ENCODE data around the gene ERAS.

DNA sequence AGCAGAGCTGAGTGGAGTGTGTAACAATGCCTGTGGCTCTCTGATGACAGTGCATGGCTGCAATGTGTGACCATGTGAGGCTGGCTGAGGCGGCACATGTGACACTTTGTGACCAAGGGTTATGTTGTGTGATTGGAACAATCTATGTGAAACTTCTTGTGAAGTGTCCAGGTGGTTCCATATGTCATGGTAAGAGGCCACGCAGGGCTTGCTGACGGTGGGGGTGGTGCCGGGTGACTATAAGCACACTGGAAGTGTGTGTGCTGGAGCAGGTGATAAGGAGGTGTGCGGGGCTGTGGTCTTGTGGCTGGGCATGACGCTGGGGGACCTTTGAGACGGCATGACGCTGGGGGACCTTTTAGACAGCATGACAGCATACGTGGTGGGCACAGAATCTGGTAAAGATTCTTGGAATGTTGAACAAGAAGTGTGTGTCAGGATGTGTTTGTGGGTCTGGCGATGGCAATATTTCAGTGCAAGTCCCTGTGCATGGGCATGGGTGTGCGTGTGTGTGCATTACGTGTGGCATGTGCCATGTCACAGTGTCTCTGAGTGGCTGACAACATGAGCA lies 31.9 kb upstream of the ERAS start:
- TF ChIP-seq, protein P1, sequence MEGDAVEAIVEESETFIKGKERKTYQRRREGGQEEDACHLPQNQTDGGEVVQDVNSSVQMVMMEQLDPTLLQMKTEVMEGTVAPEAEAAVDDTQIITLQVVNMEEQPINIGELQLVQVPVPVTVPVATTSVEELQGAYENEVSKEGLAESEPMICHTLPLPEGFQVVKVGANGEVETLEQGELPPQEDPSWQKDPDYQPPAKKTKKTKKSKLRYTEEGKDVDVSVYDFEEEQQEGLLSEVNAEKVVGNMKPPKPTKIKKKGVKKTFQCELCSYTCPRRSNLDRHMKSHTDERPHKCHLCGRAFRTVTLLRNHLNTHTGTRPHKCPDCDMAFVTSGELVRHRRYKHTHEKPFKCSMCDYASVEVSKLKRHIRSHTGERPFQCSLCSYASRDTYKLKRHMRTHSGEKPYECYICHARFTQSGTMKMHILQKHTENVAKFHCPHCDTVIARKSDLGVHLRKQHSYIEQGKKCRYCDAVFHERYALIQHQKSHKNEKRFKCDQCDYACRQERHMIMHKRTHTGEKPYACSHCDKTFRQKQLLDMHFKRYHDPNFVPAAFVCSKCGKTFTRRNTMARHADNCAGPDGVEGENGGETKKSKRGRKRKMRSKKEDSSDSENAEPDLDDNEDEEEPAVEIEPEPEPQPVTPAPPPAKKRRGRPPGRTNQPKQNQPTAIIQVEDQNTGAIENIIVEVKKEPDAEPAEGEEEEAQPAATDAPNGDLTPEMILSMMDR (IDR thresholded peaks at IDR 0.05): no peak
- no peak for TF ChIP-seq POLR2A (IDR thresholded peaks at IDR 0.05)
